MCF 10A (cell line): Measurements from ENCODE around the gene SLC25A48. TPM values are rescaled to one million over a fixed set of nuclear protein-coding genes. Genes with fewer than 3 reads are reported as not detected.

Source experiments
- BruUV-seq: library from RNA; stranded (reverse); fragments of 400-500 nt; replicated peaks from 2 replicates; lab custom pipeline; 2021; lab: Mats Ljungman, UMichigan
- CTCF ChIA-PET: fragments of 300-600 bp; sonication (Branson Sonifier 250); formaldehyde crosslinking; extraction: SDS; loops from one replicate; lab custom pipeline; 2021; ENCODE audit warnings: antibody characterized with exemption, inconsistent platforms; lab: Yijun Ruan, JAX
- POLR2A ChIA-PET: fragments of 300-600, 350-650 bp; sonication (Branson Sonifier 250); formaldehyde crosslinking; extraction: SDS; loops from one replicate; lab custom pipeline; 2020; ENCODE audit warnings: antibody characterized with exemption, inconsistent platforms; lab: Yijun Ruan, JAX
- DNase-seq: peaks from one replicate; pipeline ENCODE4 v3.0.0-alpha.2; 2018; ENCODE audit not compliant: unreplicated experiment
- H3K27ac Mint-ChIP-seq: one replicate; pipeline ENCODE4 v1.8.0; 2022; ENCODE audit warnings: mild to moderate bottlenecking, low read depth, mixed read lengths; ENCODE audit not compliant: unreplicated experiment
- H3K27me3 Mint-ChIP-seq: one replicate; pipeline ENCODE4 v1.8.0; 2022; ENCODE audit warnings: mixed read lengths; ENCODE audit not compliant: insufficient read depth, unreplicated experiment
- H3K36me3 Mint-ChIP-seq: one replicate; pipeline ENCODE4 v1.8.0; 2022; ENCODE audit warnings: mild to moderate bottlenecking, moderate library complexity, mixed read lengths; ENCODE audit not compliant: insufficient read depth, unreplicated experiment
- H3K4me1 Mint-ChIP-seq: one replicate; pipeline ENCODE4 v1.8.0; 2022; ENCODE audit warnings: mixed read lengths; ENCODE audit not compliant: insufficient read depth, unreplicated experiment
- H3K4me3 Mint-ChIP-seq: one replicate; pipeline ENCODE4 v1.8.0; 2022; ENCODE audit warnings: mild to moderate bottlenecking, moderate library complexity, mixed read lengths; ENCODE audit not compliant: unreplicated experiment
- H3K9me3 Mint-ChIP-seq: one replicate; pipeline ENCODE4 v1.8.0; 2022; ENCODE audit warnings: mixed read lengths; ENCODE audit not compliant: unreplicated experiment
- CTCF ChIP-seq: fragments of 200-600 bp; IDR thresholded peaks from one replicate; pipeline ENCODE4 v1.8.0; 2022; ENCODE audit warnings: antibody characterized with exemption, mild to moderate bottlenecking; ENCODE audit not compliant: unreplicated experiment
- intact Hi-C: fragments of 100-400 bp; cut with micrococcal nuclease; formaldehyde crosslinking; loops from 2 replicates; pipeline ENCODE4 v1.14.1; 2022
- total RNA-seq: library from RNA; stranded (reverse); gene quantifications from 2 replicates; pipeline ENCODE4 v1.2.3, GENCODE V29; 2022

The SLC25A48 gene
- total RNA-seq, 1 experiment from 2014 or later = not detected

DNA sequence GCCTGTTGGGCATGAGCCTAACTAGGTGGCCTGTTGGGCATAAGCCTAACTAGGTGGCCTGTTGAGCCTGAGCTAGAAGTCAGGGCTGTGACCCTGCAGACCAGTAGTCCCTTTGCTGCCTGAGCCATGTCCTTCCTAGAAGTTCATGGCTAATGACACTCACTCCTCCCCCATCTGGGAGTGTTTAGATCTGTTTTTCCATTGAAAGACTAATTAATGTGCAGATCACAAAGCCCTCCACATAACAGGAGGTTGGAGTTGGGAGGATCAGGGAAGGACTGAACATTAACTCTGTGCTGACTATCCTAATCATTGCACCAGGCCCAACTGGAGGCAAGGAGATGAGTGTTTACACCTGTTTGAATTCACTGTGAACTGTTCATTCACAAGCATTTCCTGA, 27.6 kb downstream of the SLC25A48 start:
- Mint-ChIP-seq H3K9me3 (no peaks in the 10 kb centered on the region), H3K36me3 (no peaks in the 10 kb centered on the region), H3K4me1 (peaks cover 18% of the 10 kb centered on the region), H3K27ac (no peak overlapping the region), H3K27me3 (no peaks in the 10 kb centered on the region), H3K4me3 (no peak overlapping the region)
- intact Hi-C loops = no loop called here
- BruUV-seq = no TSS peak
- POLR2A ChIA-PET = no interaction called here
- no peak for DNase-seq
- CTCF ChIA-PET = interaction anchor here (1.3 to 2.2 kb wide), 2 partner anchors 11 to 296 kb away, joined by 5 to 12 read pairs; no protein-coding TSS in a partner anchor
- no peak for TF ChIP-seq CTCF

- CTCF ChIA-PET = no interaction called here
- DNase-seq = no peak
- intact Hi-C loops = no loop called here
- Mint-ChIP-seq H3K4me1 (peaks cover 18% of the 10 kb centered on the region), H3K4me3 (no peak overlapping the region), H3K27me3 (peaks cover 3% of the 10 kb centered on the region), H3K27ac (no peak overlapping the region), H3K36me3 (no peaks in the 10 kb centered on the region), H3K9me3 (no peaks in the 10 kb centered on the region)
- TF ChIP-seq CTCF = no peak
- POLR2A ChIA-PET = no interaction called here
- BruUV-seq = no TSS peak
Measured at GRCh38 chr5:135862744-135863143, 28.3 kb downstream of the SLC25A48 start.

DNA sequence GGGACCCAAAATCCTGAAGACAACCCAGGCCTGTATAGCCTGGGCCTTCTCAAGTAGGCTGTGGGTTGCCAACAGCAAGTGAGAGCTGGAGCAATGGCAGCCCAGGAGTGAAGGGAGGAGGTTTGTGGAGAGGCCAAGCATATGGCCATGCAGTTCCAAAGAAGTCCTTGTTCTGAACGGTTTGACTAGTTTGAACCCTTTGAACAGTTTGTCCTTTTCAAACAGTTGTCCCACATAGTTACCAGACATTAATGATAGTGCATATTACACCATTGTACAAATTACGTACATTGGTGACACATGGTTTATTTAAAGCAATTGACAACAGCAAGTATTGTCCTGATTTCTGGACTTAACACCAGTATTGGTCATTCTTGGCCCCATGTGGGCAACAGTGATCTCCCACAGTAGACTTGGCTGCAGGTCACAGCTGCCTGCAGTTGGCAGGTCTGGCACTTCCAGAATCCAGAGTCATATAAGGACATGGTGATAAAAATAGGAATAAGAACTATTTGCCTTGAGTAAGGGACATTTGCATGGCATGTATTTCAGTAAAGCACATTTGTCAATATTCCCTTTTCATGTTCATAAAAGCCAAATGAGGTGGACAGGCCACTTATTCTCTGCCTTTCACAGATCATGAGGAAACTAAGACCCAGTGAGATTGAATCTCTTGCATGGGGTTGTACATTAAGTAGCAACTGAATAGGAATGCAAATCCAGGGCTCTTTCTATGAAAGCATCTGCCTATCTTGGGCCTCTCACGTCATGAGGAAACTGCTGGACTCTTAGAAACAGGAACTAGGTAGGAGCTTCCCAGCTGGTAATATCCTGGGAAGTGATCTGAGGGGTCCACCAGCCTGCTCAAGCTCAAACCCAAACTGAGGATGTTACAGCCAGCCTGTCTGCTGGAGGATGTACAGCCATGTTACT, 30.3 kb downstream of the SLC25A48 start:
- ChIA-PET POLR2A (no interaction called here), CTCF (interaction anchor here (0.9 kb wide), 2 partner anchors 15 to 34 kb away, joined by 3 read pairs; no protein-coding TSS in a partner anchor)
- no peak for TF ChIP-seq CTCF
- BruUV-seq = no TSS peak
- no peak overlapping the region for H3K4me3 Mint-ChIP-seq
- peaks cover 19% of the 10 kb centered on the region for H3K27me3 Mint-ChIP-seq
- no peaks in the 10 kb centered on the region for H3K36me3 Mint-ChIP-seq
- H3K4me1 Mint-ChIP-seq = peaks cover 13% of the 10 kb centered on the region
- intact Hi-C loops = no loop called here
- no peak overlapping the region for H3K27ac Mint-ChIP-seq
- no peaks in the 10 kb centered on the region for H3K9me3 Mint-ChIP-seq
- no peak for DNase-seq

DNA sequence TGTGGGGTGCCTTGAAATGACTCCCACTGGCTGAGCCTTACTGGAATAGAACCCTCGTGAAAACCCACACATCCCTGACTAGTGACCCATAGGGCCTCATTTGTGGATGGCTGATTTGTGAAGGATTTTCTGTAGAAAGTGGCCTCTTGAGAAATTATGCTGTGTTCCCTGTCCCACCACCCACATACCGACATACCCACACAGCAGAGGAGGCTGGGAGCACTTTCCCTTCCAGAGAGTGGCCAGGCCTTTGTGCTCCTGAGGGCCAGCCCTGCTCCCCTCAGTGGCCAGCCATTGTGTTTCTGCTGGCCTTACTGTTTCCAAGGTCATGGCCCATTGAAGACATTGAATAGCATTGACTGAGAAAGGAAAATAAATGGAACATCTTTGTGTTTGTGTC, 31.6 kb downstream of the SLC25A48 start:
- peaks cover 13% of the 10 kb centered on the region for H3K4me1 Mint-ChIP-seq
- H3K27me3 Mint-ChIP-seq = peaks cover 26% of the 10 kb centered on the region
- no peaks in the 10 kb centered on the region for H3K9me3 Mint-ChIP-seq
- intact Hi-C loops = no loop called here
- no peak for TF ChIP-seq CTCF
- no peaks in the 10 kb centered on the region for H3K36me3 Mint-ChIP-seq
- ChIA-PET CTCF (interaction anchor here (0.9 to 1.5 kb wide), 2 partner anchors 11 to 35 kb away, joined by 3 read pairs; no protein-coding TSS in a partner anchor), POLR2A (no interaction called here)
- BruUV-seq = no TSS peak
- no peak for DNase-seq
- no peak overlapping the region for H3K27ac Mint-ChIP-seq
- H3K4me3 Mint-ChIP-seq = no peak overlapping the region
